ENCODE data around the gene SH3GL3. TPM values are rescaled to one million over a fixed set of nuclear protein-coding genes. Genes with fewer than 3 reads are reported as not detected.

SH3GL3 gene
- total RNA-seq, 1 experiment from 2014 or later, result 2.4 TPM

GRCh38 chr15:83610132-83610531 is 163.0 kb downstream of the SH3GL3 start:
- H3K9me3 ChIP-seq, result no peaks in the 10 kb centered on the region
- no peak overlapping the region for H3K4me3 ChIP-seq
- 0 out of 2 replicates have a peak, but pooled peaks cover 2% of the 10 kb centered on the region for H3K27me3 ChIP-seq
- H3K36me3 ChIP-seq, result no peaks in the 10 kb centered on the region
- no peak for DNase-seq

DNA sequence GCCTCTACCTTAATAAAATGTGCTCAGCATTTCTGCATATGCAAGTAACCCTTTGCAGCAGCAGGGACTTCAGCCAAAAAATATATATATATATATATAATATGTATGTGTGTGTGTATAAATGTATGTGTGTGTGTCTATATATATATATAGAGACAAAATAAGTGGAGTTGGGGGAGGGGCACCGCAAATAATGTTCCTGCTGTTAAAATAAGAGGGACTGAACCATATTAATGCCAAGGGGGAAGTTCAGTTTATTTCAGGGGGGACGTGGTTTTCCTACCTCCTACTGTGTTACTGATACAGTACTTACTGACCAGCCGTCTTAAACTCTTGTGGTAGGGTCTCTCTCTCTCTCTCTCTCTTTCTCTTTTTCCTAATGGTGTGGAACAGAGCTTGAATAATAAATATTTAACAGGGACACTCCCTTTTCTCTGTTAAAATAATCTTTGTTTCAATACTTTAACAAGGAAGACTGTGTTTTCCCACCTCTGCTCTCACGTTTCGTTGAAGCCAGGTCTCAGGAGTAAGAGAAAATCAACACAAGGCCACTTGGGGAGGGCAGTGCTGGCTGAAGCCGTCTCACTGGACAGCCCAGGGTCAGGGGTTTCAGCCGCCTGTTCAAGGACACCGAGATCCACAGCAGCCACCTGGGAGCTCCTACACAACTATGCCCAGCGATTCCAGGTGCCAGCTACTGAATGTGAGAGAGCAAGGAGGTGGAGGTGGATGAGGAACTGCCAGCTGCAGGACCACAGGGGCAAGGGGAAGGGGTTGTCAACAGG is 164.0 kb downstream of the SH3GL3 start:
- 0 out of 2 replicates have a peak, but pooled peaks cover 2% of the 10 kb centered on the region for H3K27me3 ChIP-seq
- no peaks in the 10 kb centered on the region for H3K9me3 ChIP-seq
- H3K4me3 ChIP-seq, result no peak overlapping the region
- no peak for DNase-seq
- H3K36me3 ChIP-seq, result no peaks in the 10 kb centered on the region

DNA sequence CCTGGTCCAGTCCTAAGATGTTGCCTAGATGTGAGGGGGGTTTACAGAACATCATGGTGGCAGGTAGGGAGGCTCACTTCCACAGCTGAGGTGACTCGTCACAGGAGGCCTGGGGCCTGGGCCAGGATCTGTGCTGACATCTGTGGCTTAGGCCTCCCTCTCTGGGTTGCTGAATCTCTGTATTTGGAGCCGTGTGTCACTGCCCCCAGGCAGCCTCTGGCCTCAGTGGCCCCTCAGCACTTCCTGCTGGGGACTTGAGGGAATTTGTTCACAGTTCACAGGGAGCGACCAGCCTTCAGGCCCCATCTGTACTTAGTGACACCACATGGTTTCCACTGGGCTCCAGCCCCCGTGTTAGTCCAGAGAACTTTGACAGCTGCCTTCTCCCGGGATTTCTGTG is 165.1 kb downstream of the SH3GL3 start:
- Histone ChIP-seq H3K36me3 (no peaks in the 10 kb centered on the region), H3K9me3 (no peaks in the 10 kb centered on the region), H3K4me3 (no peak overlapping the region), H3K27me3 (no peaks in the 10 kb centered on the region)
- no peak for DNase-seq

- Histone ChIP-seq H3K36me3 (no peaks in the 10 kb centered on the region), H3K27me3 (no peaks in the 10 kb centered on the region), H3K4me3 (no peak overlapping the region), H3K9me3 (no peaks in the 10 kb centered on the region)
- no peak for DNase-seq
These were observed 165.9 kb downstream of the SH3GL3 start for GRCh38 chr15:83612898-83613635.

GRCh38 chr15:83613714-83614113 is 166.6 kb downstream of the SH3GL3 start:
- Histone ChIP-seq H3K36me3 (no peaks in the 10 kb centered on the region), H3K27me3 (no peaks in the 10 kb centered on the region), H3K4me3 (no peak overlapping the region), H3K9me3 (no peaks in the 10 kb centered on the region)
- DNase-seq, result peak; percentile 37

- Histone ChIP-seq H3K9me3 (no peaks in the 10 kb centered on the region), H3K36me3 (no peaks in the 10 kb centered on the region), H3K27me3 (no peaks in the 10 kb centered on the region), H3K4me3 (no peak overlapping the region)
- DNase-seq, result no peak
These were observed 169.7 kb downstream of the SH3GL3 start for GRCh38 chr15:83616840-83617239.

- Histone ChIP-seq H3K4me3 (no peak overlapping the region), H3K27me3 (no peaks in the 10 kb centered on the region), H3K36me3 (no peaks in the 10 kb centered on the region), H3K9me3 (no peaks in the 10 kb centered on the region)
- peak; percentile 7 for DNase-seq
These were observed 179.1 kb downstream of the SH3GL3 start for GRCh38 chr15:83626171-83626802.

- Histone ChIP-seq H3K27me3 (no peaks in the 10 kb centered on the region; the same call in 1 of the 2 replicates), H3K9me3 (no peaks in the 10 kb centered on the region), H3K36me3 (no peaks in the 10 kb centered on the region), H3K4me3 (no peak overlapping the region)
- DNase-seq, result no peak
These were observed 184.4 kb downstream of the SH3GL3 start for GRCh38 chr15:83631534-83631933.

DNA sequence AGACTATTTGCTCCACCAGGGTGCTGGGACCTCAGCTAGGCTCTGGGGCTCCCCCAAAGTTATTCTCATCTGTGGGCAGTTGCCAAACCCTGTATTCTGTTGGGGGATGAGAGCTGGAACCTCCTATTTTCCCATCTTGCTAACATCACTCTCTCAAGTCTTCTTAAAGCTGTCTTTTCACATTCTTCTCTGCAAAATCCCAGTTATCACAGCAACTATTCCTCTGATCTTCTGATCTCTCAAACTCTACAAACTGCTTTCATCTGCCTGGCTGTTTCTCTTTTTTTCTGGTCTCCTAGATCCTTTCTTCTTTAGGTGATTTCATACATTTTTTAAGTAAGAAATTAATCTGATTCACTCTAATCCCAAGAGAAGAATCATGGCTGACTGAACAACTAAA is 196.1 kb downstream of the SH3GL3 start:
- Histone ChIP-seq H3K27me3 (peaks cover 3% of the 10 kb centered on the region; the same call in 1 of the 2 replicates), H3K4me3 (no peak overlapping the region), H3K9me3 (peaks cover 3% of the 10 kb centered on the region; the same call in 1 of the 2 replicates), H3K36me3 (no peaks in the 10 kb centered on the region)
- DNase-seq, result no peak

DNA sequence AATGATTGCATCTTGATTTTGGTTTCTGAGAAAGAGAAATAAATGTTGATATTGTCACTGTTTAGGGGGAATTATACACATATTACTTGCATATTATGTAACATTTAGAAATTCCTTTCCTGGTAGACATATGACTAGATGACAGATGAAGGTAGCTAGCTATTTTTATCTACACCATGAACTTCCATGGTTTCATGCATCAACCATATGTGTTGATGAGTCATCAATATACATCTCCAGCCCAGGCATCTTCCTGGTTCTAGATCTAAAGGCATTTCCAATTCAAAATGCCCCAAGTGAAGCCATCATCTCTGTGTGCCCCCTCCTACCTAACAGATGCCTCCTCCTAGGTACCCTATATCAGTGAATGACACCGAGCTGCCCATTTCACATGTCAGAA is 197.3 kb downstream of the SH3GL3 start:
- no peaks in the 10 kb centered on the region for H3K36me3 ChIP-seq
- peaks cover 3% of the 10 kb centered on the region; the same call in 1 of the 2 replicates for H3K27me3 ChIP-seq
- DNase-seq, result no peak
- H3K4me3 ChIP-seq, result no peak overlapping the region
- H3K9me3 ChIP-seq, result peaks cover 3% of the 10 kb centered on the region; the same call in 1 of the 2 replicates

GRCh38 chr15:83650831-83651230 is 203.7 kb downstream of the SH3GL3 start:
- Histone ChIP-seq H3K9me3 (no peaks in the 10 kb centered on the region), H3K36me3 (no peaks in the 10 kb centered on the region), H3K27me3 (peaks cover 35% of the 10 kb centered on the region), H3K4me3 (no peak overlapping the region)
- no peak for DNase-seq

- Histone ChIP-seq H3K27me3 (peaks cover 42% of the 10 kb centered on the region), H3K36me3 (no peaks in the 10 kb centered on the region), H3K9me3 (no peaks in the 10 kb centered on the region), H3K4me3 (no peak overlapping the region)
- no peak for DNase-seq
These were observed 204.4 kb downstream of the SH3GL3 start for GRCh38 chr15:83651541-83651940.

DNA sequence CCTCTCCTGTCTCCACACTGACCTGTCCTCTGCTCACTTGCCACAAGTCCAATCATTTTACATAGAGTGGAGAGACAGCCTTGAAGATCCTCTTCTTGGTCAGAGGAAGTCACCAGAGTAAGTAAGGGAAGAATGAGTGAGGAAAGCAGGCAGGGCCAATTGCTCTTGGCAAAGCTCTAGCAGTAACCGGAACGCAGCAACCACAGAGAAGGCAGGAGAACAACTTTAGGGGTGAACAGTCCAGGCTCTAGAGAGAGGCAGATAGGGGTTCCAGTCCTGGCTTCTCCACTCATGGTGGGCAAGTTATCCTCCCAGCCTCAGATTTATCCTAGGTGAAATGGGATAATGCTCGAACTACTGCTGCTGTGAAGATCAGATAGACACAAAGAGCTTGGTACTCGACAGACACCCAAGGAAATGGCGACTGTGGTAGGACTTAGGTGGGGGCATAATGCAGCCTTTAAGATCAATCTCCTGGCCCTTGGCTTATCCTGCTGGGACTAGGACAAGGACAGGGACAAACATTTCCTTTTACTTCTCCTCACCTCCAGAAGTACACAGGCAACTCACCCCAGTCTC is 205.6 kb downstream of the SH3GL3 start:
- Histone ChIP-seq H3K4me3 (no peak overlapping the region), H3K9me3 (no peaks in the 10 kb centered on the region), H3K27me3 (peaks cover 41% of the 10 kb centered on the region), H3K36me3 (no peaks in the 10 kb centered on the region)
- DNase-seq, result no peak

- Histone ChIP-seq H3K9me3 (no peaks in the 10 kb centered on the region), H3K36me3 (no peaks in the 10 kb centered on the region), H3K4me3 (no peak overlapping the region), H3K27me3 (peaks cover 41% of the 10 kb centered on the region)
- no peak for DNase-seq
These were observed 206.1 kb downstream of the SH3GL3 start for GRCh38 chr15:83653288-83653638.

GRCh38 chr15:83653639-83654378 is 206.7 kb downstream of the SH3GL3 start, which contains the start of gene ADAMTSL3:
ADAMTSL3 (plus strand) TSS chr15:83654123; CDS start chr15:83655762, 1,639 bp downstream.
- H3K9me3 ChIP-seq, result no peaks in the 10 kb centered on the region
- peaks cover 41% of the 10 kb centered on the region for H3K27me3 ChIP-seq
- H3K36me3 ChIP-seq, result no peaks in the 10 kb centered on the region
- DNase-seq, result peak; percentile 69
- peak within 1 kb of the TSS; percentile 34 for H3K4me3 ChIP-seq

All from MG63 (cell line).